Measurements from ENCODE around the gene PCK2.
A peak's percentile ranks its signal among the peaks of the same experiment; 100 is the strongest.

PCK2 gene

DNA sequence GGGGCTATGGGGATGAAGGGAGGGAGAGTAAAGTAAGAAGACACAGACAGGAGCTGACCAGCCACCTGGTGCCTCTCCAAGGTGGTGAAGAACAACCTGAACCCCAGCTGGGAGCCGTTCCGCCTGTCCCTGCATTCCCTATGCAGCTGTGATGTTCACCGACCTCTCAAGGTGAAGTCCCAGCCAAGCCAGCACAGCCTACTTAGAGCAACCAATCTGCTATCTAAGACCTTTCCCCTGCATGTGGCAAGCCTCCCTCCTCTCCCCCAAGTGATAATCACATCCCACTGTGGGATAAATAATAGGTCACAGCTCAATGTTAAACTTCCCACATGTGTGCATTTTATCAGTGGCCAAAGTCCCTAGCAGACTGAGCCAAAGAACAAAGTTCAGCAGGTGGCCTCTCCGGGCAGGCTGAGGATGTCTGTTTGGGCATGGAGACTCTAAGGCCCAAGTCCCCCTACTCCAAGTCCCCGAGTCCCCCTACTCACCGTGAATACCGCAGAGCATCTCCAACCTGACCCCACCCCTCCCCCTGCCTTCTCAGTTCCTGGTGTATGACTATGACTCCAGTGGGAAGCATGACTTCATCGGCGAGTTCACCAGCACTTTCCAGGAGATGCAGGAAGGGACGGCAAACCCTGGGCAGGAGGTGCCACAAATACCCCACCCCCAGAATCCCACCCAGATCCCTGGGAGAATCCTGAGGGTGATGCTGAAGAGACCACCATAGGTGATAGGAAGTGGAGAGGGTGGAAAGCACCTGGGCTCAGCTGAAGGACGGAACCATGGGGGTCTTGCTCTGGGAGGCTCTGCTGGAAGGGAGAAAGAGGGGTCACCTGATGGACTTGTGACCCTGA lies 19.3 kb upstream of the PCK2 start:
- Histone ChIP-seq H3K4me1 (ENCODE audit: control insufficient read depth, insufficient read depth, low read length) (peaks cover 3% of the 10 kb centered on the region; the same call in 1 of the 2 replicates), H3K36me3 (ENCODE audit: control insufficient read depth in 2 of 2, insufficient read depth in 1 of 2, low read length in 2 of 2) (no peaks in the 10 kb centered on the region), H3K27ac (ENCODE audit: extremely low read depth, low read depth, low read length) (no peak overlapping the region), H3K4me3 (ENCODE audit: low read depth, low read length) (no peak overlapping the region), H3K9me3 (ENCODE audit: control insufficient read depth, insufficient read depth, low read depth, low read length) (no peaks in the 10 kb centered on the region)
- ChIA-PET POLR2A (interaction anchor here (0.6 to 1.8 kb wide), 2 partner anchors 40 to 140 kb away, joined by 4 to 5 read pairs; partner anchors contain the start of genes DCAF11 and NRL), CTCF (interaction anchor here (0.5 to 3.9 kb wide), 5 partner anchors 16 to 1007 kb away, joined by 4 to 31 read pairs (median 7); no protein-coding TSS in a partner anchor)
- peak; percentile 64; the same call in 1 of the 2 replicates for TF ChIP-seq ZNF629 (tag by site-specific recombination; IDR thresholded peaks at IDR 0.05)
- TF ChIP-seq ZFHX2 (tag by site-specific recombination; conservative IDR thresholded peaks at IDR 0.05), result peak; percentile 21; the same call in 1 of the 2 replicates
- no peak for TF ChIP-seq ZIC2 (tag by site-specific recombination; IDR thresholded peaks at IDR 0.05)
- 0 out of 2 replicates have a peak, but pooled peaks have one; percentile 37 for TF ChIP-seq SP7 (tag by site-specific recombination; IDR thresholded peaks at IDR 0.05)
- TF ChIP-seq ZNF366 (tag by site-specific recombination; conservative IDR thresholded peaks at IDR 0.05), result no peak
- TF ChIP-seq EGR2 (tag by site-specific recombination; IDR thresholded peaks at IDR 0.05; ENCODE audit: low read depth), result peak; percentile 21; the same call in 1 of the 2 replicates
- 0 out of 2 replicates have a peak, but pooled peaks have one; percentile 14 for TF ChIP-seq GLIS1 (tag by site-specific recombination; IDR thresholded peaks at IDR 0.05)

- ChIA-PET POLR2A (interaction anchor here (0.6 to 1.8 kb wide), 2 partner anchors 39 to 139 kb away, joined by 4 to 5 read pairs; partner anchors contain the start of genes DCAF11 and NRL), CTCF (interaction anchor here (0.6 to 3.9 kb wide), 3 partner anchors 16 to 508 kb away, joined by 3 to 31 read pairs (median 3); partner anchors contain the start of gene AP1G2)
- no peaks in the 10 kb centered on the region for H3K36me3 ChIP-seq (ENCODE audit: control insufficient read depth in 2 of 2, insufficient read depth in 1 of 2, low read length in 2 of 2)
- H3K9me3 ChIP-seq (ENCODE audit: control insufficient read depth, insufficient read depth, low read depth, low read length), result no peaks in the 10 kb centered on the region
- TF ChIP-seq, protein P1, sequence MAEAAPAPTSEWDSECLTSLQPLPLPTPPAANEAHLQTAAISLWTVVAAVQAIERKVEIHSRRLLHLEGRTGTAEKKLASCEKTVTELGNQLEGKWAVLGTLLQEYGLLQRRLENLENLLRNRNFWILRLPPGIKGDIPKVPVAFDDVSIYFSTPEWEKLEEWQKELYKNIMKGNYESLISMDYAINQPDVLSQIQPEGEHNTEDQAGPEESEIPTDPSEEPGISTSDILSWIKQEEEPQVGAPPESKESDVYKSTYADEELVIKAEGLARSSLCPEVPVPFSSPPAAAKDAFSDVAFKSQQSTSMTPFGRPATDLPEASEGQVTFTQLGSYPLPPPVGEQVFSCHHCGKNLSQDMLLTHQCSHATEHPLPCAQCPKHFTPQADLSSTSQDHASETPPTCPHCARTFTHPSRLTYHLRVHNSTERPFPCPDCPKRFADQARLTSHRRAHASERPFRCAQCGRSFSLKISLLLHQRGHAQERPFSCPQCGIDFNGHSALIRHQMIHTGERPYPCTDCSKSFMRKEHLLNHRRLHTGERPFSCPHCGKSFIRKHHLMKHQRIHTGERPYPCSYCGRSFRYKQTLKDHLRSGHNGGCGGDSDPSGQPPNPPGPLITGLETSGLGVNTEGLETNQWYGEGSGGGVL (tag by site-specific recombination; IDR thresholded peaks at IDR 0.05), result peak; percentile 31; the same call in 1 of the 2 replicates
- TF ChIP-seq ZBTB21 (tag by site-specific recombination; IDR thresholded peaks at IDR 0.05) (no peak), ZBTB8A (tag by site-specific recombination; IDR thresholded peaks at IDR 0.05) (0 out of 2 replicates have a peak, but pooled peaks have one; percentile 24), ZNF596 (tag by site-specific recombination; IDR thresholded peaks at IDR 0.05) (no peak), ZNF16 (tag by site-specific recombination; IDR thresholded peaks at IDR 0.05; ENCODE audit: low read depth) (no peak)
- TF ChIP-seq, protein P2, sequence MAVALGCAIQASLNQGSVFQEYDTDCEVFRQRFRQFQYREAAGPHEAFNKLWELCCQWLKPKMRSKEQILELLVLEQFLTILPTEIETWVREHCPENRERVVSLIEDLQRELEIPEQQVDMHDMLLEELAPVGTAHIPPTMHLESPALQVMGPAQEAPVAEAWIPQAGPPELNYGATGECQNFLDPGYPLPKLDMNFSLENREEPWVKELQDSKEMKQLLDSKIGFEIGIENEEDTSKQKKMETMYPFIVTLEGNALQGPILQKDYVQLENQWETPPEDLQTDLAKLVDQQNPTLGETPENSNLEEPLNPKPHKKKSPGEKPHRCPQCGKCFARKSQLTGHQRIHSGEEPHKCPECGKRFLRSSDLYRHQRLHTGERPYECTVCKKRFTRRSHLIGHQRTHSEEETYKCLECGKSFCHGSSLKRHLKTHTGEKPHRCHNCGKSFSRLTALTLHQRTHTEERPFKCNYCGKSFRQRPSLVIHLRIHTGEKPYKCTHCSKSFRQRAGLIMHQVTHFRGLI (tag by site-specific recombination; IDR thresholded peaks at IDR 0.05), result 0 out of 2 replicates have a peak, but pooled peaks have one; percentile 36
- H3K27ac ChIP-seq (ENCODE audit: extremely low read depth, low read depth, low read length), result no peak overlapping the region
- H3K4me1 ChIP-seq (ENCODE audit: control insufficient read depth, insufficient read depth, low read length), result peaks cover 5% of the 10 kb centered on the region; the same call in 1 of the 2 replicates
- no peak overlapping the region for H3K4me3 ChIP-seq (ENCODE audit: low read depth, low read length)
These were observed 18.4 kb upstream of the PCK2 start for GRCh38 chr14:24075485-24076301.

- H3K27ac ChIP-seq (ENCODE audit: extremely low read depth, low read depth, low read length), result no peak overlapping the region
- peaks cover 7% of the 10 kb centered on the region; the same call in 1 of the 2 replicates for H3K4me1 ChIP-seq (ENCODE audit: control insufficient read depth, insufficient read depth, low read length)
- ChIA-PET POLR2A (no interaction called here), CTCF (interaction anchor here (0.6 to 3.9 kb wide), 3 partner anchors 15 to 509 kb away, joined by 3 to 31 read pairs (median 3); partner anchors contain the start of gene AP1G2)
- TF ChIP-seq BCL11B (tag by site-specific recombination; IDR thresholded peaks at IDR 0.05; ENCODE audit: low read depth) (no peak), HOXC10 (CRISPR knock-in tag; IDR thresholded peaks at IDR 0.05) (no peak), WT1 (tag by site-specific recombination; IDR thresholded peaks at IDR 0.05) (no peak), ZNF777 (tag by site-specific recombination; IDR thresholded peaks at IDR 0.05; ENCODE audit: borderline replicate concordance) (no peak), ZBTB10 (tag by site-specific recombination; IDR thresholded peaks at IDR 0.05) (no peak), ZNF121 (tag by site-specific recombination; IDR thresholded peaks at IDR 0.05) (no peak), ZNF24 (tag by site-specific recombination; IDR thresholded peaks at IDR 0.05) (no peak), SCRT2 (tag by site-specific recombination; IDR thresholded peaks at IDR 0.05) (no peak), ZBTB1 (tag by site-specific recombination; IDR thresholded peaks at IDR 0.05) (no peak), ZNF138 (tag by site-specific recombination; IDR thresholded peaks at IDR 0.05; ENCODE audit: borderline replicate concordance) (no peak)
- H3K9me3 ChIP-seq (ENCODE audit: control insufficient read depth, insufficient read depth, low read depth, low read length), result no peaks in the 10 kb centered on the region
- no peak overlapping the region for H3K4me3 ChIP-seq (ENCODE audit: low read depth, low read length)
- no peaks in the 10 kb centered on the region for H3K36me3 ChIP-seq (ENCODE audit: control insufficient read depth in 2 of 2, insufficient read depth in 1 of 2, low read length in 2 of 2)
These were observed 17.9 kb upstream of the PCK2 start for GRCh38 chr14:24076302-24076601.

All from HEK293 (cell line).